ENCODE data around the gene COL18A1.

GRCh38 chr21:45431781-45432572 lies 27.0 kb downstream of the COL18A1 start:
- TF ChIP-seq POLR2A (IDR thresholded peaks at IDR 0.05) (no peak), EP300 (IDR thresholded peaks at IDR 0.05) (no peak)
- TF ChIP-seq, protein P1, sequence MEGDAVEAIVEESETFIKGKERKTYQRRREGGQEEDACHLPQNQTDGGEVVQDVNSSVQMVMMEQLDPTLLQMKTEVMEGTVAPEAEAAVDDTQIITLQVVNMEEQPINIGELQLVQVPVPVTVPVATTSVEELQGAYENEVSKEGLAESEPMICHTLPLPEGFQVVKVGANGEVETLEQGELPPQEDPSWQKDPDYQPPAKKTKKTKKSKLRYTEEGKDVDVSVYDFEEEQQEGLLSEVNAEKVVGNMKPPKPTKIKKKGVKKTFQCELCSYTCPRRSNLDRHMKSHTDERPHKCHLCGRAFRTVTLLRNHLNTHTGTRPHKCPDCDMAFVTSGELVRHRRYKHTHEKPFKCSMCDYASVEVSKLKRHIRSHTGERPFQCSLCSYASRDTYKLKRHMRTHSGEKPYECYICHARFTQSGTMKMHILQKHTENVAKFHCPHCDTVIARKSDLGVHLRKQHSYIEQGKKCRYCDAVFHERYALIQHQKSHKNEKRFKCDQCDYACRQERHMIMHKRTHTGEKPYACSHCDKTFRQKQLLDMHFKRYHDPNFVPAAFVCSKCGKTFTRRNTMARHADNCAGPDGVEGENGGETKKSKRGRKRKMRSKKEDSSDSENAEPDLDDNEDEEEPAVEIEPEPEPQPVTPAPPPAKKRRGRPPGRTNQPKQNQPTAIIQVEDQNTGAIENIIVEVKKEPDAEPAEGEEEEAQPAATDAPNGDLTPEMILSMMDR (IDR thresholded peaks at IDR 0.05): no peak

All from sigmoid colon (tissue), 4 donors.